GM12891 (cell line): Measurements from ENCODE around the gene GLI1.
A peak's percentile ranks its signal among the peaks of the same experiment; 100 is the strongest.

Experiments
- POLR2A ChIP-seq: IDR thresholded peaks from 2 replicates; pipeline ENCODE4 v1.6.1; 2011; ENCODE audit warnings: low read depth, low read length, control low read depth
- POLR2AphosphoS5 ChIP-seq: IDR thresholded peaks from 2 replicates; pipeline ENCODE4 v1.6.1; 2011; ENCODE audit warnings: low read depth, low read length, control low read depth
- TAF1 ChIP-seq: IDR thresholded peaks from 2 replicates; pipeline ENCODE4 v1.6.1; 2011; ENCODE audit warnings: low read depth, low read length, control low read depth

DNA sequence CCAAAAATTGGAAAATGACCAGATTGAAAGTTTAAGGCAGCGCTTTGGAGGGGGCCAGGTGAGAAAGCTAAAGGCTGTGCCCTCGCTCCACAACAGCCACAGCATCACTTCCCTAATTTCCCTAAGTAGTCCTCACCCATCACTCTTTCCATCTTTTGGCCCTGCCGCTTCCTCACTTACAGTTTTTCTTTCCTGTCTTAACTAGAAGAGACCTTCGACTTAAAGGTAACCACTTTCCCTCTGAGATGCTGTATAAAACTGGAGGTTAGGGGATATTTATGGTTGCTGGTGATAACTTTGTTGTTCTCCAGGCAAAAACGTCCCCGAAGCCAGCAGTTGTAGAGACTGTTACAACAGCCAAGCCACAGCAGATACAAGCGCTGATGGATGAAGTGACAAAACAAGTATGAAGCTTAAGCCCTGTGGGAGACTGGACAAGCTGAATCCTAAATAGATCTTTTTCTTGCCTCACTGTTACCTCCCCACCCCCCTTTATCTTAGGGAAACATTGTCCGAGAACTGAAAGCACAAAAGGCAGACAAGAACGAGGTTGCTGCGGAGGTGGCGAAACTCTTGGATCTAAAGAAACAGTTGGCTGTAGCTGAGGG, 56.5 kb downstream of the GLI1 start:
- TF ChIP-seq POLR2A (peak; percentile 21; the same call in 1 of the 2 replicates), POLR2AphosphoS5 (no peak), TAF1 (no peak)
